H54 (cell line): Measurements from ENCODE around the gene PTPRF.
"Not testable (repeated sequence)": the region's sequence is repeated elsewhere in the genome, so short reads cannot be mapped to it uniquely, and the experiment has no call there.

Experiments used
- DNase-seq: peaks from one replicate; pipeline ENCODE4 v3.0.0; 2011; ENCODE audit warnings: low spot score, mixed read lengths; ENCODE audit not compliant: insufficient read length
- FAIRE-seq: peaks from 3 replicates; lab custom pipeline; 2011; peaks lifted over from hg19 to GRCh38; lab: Jason Lieb, UNC
- POLR2A ChIP-seq: IDR thresholded peaks from 2 replicates; pipeline ENCODE4 v1.6.1; 2011; ENCODE audit warnings: low read depth, mild to moderate bottlenecking, low read length

The PTPRF gene

DNA sequence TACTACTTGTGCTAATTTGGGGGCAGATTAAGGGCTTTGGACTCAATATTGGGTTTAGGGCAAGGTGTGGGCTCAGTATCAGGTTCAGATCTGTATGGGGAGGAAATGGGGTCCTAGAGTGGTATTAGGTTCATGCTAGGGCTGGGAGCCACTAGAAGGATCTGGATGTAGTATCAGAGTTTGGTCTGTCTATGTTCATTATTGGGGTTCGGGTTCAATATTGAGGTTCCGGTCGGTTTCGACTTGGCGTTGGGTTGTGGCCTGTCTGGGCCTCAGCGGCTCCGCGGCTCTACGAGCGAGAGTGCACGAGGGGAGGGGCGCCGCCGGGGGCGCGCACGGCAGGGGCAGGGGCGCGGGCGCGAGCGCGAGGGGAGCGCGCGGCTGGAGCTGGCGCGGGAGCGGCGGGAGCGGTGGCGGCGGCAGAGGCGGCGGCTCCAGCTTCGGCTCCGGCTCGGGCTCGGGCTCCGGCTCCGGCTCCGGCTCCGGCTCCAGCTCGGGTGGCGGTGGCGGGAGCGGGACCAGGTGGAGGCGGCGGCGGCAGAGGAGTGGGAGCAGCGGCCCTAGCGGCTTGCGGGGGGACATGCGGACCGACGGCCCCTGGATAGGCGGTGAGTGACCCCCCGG is at the start of gene PTPRF:
Gene PTPRF, plus strand, starts transcription at position 401 of the 624 bp plus-strand sequence. CDS start 14,193 bp downstream, outside the sequence.
- 0 out of 2 replicates have a peak, but pooled peaks have one; percentile 18 for TF ChIP-seq POLR2A
- peak; percentile 67 for DNase-seq
- FAIRE-seq: no peak

DNA sequence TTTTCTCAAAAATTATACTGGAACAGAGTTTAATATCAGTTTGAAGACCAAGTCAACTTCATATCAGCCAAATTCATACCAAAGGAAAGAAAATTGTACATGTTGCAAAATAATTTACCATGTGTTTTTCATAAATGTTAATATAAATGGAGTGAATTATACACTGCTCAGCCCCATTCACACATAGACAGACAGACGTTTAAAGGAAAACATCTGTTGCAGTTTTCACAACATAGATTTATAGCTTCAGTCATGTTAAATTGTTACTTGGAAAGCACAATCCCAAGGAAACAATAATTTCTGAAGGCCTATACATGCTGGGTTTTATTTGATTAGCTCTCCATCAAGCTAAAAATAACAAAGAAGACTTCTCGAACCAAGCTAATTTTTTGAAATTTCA is 49.2 kb upstream of the PTPRF start:
- no peak for TF ChIP-seq POLR2A
- DNase-seq (no peak), FAIRE-seq (no peak)

DNA sequence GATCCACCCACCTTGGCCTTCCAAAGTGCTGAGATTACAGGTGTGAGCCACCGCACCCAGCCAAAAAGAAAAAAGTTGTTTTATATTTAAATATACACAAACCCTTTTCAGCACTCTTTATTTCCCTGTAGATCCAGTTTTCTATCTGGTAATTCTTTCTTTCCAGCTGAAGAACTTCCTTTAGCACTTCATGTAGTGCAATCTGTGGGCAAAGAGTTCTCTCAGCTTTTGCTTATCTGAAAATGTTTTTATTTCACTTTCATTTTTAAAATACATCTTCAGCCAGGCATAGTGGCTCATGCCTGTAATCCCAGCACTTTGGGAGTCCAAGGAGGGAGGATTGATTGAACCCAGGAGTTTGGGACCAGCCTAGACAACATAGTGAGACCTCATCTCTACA is 48.5 kb upstream of the PTPRF start:
- DNase-seq: no peak
- FAIRE-seq: no peak
- TF ChIP-seq POLR2A: no peak

DNA sequence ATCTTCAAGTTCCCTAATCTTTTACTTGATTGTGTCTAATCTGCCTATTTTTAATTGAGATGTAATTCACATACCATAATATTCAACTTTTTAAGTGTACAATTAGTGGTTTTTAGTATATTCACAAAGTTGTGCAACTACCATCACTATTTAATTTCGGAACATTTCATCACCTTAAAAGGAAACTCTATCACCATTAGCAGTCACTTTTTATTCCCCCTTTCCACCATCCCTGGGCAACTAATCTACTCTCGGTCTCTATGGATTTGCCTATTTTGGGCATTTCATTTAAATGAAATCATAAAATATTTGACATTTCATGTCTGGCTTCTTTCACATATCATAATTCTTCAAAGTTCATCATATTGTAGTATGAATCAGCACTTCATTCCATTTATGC is 46.3 kb upstream of the PTPRF start:
- TF ChIP-seq POLR2A: no peak
- FAIRE-seq (no peak), DNase-seq (no peak)

DNA sequence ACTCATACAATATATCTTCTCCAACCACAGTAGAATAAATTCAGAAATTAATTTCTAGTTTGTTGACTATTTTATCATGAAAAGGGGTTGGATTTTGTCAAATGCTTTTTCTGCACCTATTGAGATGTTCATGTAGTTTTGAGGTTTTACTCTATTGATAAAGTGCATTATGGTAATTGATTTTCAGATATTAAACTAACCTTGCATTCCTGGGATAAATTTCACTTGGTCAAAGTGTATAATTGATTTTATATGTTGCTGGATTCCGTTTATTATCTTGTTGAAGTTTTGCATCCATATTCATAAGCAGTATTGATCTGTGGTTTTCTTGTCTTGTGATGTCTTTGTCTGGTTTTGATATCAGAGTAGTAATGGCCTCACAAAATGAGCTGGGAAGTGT is 42.5 kb upstream of the PTPRF start:
- DNase-seq (no peak), FAIRE-seq (no peak)
- no peak for TF ChIP-seq POLR2A

DNA sequence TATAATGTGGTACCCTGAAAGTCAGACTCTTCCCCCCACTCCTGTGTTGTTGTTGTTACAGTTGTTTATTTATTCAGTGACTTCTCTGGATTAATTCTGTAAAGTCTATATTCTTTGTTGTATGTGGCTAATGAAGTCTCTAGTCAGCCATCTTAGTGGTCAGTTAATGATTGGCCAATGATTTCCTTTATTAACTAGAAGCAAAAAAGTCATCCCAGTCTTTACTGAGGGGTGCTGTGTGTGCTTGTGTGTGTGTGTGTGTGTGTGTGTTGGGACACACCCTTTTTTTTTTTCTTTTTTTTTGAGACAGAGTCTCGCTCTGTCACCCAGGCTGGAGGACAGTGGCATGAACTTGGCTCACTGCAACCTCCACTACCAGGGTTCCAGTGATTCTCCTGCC is 39.6 kb upstream of the PTPRF start:
- FAIRE-seq (no peak), DNase-seq (no peak)
- TF ChIP-seq POLR2A: no peak

DNA sequence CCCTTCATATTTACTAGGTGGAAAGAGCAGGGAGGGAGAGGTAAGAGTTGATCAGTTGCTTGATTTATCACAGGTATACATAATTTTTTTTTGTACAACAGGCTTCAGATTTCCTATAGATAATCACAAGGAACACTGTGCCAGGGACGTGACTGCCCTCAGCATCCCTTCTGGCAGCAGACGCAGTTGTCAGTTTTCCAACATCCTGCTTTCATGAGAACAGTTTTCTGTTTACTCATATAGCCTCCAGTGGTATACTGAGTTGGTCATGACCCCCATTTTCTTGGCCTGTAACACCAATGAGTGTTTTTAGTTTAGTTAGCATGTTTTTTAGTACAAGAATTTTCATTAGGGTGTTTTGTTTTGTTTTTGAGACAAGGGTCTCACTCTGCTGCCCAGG is 37.9 kb upstream of the PTPRF start:
- TF ChIP-seq POLR2A: no peak
- FAIRE-seq (no peak), DNase-seq (no peak)

DNA sequence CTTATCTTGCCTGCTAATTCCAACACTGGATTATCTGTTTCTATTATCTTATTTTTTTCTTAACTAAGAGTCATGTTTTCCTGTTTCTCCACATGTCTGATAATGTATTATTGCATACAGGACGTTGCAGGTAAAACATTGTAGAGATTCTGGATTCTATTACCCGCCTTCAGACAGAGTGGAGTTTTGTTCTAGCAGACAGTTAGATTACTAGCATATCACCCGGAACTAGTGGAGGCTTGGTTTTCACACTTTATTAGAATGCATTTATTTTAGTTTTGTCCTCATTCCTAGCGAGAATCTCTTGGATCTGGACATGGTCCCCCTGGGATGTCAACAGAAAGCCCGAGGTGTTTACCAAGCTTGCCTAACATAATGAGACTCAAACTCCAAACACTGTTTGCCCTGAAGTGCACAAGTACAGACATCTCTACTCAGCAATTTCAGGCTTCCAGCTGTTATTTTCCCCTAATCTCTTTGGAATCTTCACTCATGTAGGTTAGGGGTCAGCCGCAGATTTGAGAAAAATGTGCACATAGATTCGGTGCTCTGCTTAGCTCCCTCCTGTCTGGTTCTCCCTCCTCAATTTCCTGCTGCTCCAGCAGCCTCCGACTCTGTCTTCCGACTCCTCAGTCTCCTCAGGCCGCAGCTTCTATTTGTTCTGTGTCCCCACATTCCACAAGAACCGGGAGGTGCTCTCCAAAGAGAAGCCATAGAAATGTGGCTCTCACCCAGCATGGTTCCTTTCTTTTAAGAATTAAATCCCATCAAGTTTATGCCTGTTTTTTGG is 36.8 kb upstream of the PTPRF start:
- no peak for DNase-seq
- TF ChIP-seq POLR2A: no peak
- no peak for FAIRE-seq

DNA sequence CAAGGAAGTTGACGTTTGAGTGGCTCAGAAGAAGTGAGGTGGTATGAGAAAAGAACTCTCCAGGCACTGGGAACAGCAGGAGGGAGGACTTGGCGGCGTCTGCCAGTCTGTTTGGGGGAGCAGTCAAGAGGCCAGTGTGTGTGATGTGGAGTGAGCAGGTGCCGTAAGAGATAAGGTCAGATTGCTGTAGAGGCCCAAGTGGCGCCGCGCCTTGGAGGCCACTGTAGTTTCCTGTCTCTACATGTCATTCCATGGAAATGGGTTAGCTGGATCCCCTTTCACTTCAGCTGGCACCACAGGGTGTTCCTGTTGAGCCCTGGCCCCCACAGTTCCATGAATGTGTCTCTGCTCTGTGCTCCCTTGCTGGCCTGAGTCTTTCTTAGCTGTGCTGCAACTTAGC is 35.5 kb upstream of the PTPRF start:
- FAIRE-seq (no peak), DNase-seq (no peak)
- no peak for TF ChIP-seq POLR2A

DNA sequence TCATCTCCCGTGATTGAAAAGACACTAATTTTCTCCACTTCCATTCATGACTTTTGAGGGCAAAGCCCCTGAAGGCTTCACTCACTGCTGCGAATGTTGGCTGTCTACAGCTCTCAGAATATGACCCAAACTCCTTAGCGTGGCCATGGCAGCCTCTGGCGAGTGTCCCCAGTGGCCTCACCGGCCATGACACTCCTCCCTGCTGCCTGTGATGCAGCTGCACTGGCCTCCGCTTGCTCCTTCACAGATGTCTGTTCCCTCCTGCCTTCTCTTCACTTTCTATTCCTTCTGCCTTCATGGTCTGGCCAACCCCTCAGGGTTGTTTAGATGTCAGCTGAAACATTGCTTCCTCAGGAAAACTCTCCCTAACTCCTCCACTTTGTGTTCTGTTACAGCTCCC is 30.8 kb upstream of the PTPRF start:
- no peak for DNase-seq
- FAIRE-seq: no peak
- no peak for TF ChIP-seq POLR2A

DNA sequence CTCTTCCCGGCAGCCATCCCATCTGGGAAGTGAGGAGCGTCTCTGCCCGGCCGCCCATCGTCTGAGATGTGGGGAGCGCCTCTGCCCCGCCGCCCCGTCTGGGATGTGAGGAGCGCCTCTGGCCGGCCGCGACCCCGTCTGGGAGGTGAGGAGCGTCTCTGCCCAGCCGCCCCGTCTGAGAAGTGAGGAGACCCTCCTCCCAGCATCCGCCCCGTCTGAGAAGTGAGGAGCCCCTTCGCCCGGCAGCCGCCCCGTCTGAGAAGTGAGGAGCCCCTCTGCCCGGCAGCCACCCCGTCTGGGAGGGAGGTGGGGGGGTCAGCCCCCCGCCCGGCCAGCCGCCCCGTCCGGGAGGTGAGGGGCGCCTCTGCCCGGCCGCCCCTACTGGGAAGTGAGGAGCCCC is 28.9 kb upstream of the PTPRF start:
- FAIRE-seq, DNase-seq: not testable (repeated sequence)

DNA sequence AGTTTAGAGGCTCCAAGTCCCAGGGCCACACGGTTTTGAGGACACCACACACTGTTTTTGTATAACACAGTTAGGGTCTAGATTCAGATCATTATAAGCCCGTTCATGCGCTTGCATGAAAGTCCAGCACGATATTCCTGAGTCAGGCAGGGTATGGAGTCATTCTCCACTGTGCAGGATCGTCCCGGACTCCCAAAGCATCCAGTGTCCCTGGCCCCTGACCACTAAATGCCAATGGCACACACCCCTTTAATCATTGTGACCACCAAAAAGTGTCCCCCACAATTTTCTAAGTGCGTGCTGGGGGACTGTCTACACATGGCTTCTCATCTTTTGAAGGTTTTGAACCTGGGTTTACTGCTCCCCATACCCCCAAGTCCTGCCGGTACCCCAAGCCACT is 27.1 kb upstream of the PTPRF start:
- FAIRE-seq (no peak), DNase-seq (no peak)
- no peak for TF ChIP-seq POLR2A

DNA sequence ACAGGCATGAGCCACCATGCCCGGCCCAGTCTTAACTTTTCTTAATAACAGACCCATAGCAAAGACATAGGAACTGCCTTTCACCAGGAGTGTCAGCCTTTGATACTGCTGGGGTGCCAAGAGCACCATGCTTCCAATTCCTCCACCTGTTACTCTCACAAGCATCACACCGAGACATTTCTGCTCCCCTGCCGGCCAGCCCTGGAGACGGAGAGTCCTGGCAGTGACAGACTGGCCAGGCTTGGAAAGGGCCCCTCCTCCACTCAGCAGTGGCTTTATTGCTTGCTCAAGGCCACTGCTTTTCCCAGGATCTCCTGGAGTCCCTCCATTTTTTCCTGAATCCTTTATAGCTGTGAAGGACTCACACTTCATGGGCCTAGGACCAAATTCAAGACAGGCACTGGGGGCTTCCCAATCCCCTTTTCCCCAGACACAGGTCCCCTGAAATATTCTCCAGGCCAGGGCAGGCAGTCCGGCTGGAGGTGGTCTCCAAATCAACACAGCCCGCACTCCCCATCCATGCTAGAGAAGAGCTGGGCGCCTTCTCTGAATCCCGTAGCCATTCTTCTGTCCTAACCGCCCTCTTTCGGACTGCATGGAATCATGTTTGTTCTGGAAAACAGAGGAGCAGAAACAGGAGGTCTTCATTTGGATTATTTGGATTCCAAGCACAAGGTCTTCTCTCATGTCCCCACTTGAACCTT is 25.5 kb upstream of the PTPRF start:
- TF ChIP-seq POLR2A: no peak
- DNase-seq (no peak), FAIRE-seq (no peak)

DNA sequence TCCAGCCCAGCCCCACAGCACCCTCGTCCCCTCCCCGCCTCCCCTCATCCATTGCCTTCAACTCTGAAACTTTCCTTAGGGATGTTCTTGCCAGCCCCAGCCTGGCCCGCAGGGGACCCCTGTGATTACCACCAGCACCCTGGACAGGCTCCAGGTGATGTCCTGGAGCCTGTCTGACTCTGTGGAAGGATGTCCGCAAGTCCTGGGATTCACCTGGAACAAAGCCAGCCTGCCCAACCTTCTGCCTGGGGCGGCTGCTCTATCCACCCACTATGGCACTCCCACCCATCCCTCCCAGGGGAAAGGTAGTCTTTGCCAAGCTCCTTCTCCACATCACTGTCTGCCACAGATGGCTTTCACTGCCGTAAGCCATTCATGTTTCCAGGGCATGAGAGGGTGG is 24.4 kb upstream of the PTPRF start:
- no peak for TF ChIP-seq POLR2A
- DNase-seq (no peak), FAIRE-seq (no peak)
